Measurements from ENCODE around the gene CCDC57.

Gene CCDC57

GRCh38 chr17:82098939-82099763 lies 113.5 kb downstream of the CCDC57 start:
- Histone ChIP-seq H3K27ac (peak overlapping the region; percentile 70 to 100), H3K4me3 (peak overlapping the region; percentile 93)
- TF ChIP-seq, protein P1, sequence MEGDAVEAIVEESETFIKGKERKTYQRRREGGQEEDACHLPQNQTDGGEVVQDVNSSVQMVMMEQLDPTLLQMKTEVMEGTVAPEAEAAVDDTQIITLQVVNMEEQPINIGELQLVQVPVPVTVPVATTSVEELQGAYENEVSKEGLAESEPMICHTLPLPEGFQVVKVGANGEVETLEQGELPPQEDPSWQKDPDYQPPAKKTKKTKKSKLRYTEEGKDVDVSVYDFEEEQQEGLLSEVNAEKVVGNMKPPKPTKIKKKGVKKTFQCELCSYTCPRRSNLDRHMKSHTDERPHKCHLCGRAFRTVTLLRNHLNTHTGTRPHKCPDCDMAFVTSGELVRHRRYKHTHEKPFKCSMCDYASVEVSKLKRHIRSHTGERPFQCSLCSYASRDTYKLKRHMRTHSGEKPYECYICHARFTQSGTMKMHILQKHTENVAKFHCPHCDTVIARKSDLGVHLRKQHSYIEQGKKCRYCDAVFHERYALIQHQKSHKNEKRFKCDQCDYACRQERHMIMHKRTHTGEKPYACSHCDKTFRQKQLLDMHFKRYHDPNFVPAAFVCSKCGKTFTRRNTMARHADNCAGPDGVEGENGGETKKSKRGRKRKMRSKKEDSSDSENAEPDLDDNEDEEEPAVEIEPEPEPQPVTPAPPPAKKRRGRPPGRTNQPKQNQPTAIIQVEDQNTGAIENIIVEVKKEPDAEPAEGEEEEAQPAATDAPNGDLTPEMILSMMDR (IDR thresholded peaks at IDR 0.05): no peak
- no peak for DNase-seq (ENCODE audit: low spot score)

DNA sequence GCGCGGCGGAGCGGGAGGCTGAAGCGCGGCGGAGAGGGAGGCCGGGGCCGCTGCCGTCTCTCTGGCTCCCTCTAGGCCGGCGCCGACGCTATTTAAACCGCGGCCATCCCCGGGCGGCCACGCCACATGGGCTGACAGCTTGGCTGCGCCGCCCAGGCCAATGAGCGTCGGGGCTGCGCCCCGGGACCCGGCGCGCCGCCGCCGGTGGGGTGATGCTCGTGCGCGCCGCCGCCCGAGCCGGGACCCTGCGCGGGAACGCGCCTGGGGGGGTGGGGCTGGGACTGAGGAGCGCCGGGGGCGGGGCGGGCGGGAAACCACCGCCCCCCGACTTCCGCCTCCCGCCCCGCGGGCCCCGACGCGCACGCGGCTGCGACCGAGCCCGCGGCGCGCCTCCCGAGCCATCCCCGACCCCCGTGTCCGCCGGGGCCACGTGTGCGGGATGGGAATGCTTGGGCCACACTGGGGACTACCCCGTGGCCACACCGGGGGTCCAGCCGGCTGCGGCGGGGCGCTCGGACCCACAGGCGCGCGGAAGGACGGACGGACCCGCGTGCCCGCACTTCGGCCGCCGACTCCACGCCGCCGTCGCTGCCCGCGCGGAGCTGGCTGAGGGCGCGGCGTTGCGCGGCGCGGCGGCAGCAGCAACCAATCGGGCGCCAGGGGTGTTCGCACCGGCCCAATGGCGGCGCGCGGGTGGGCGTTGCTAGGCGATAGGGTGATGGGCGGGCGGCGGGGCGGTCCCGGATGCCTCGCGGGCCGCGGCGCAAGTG lies 114.3 kb downstream of the CCDC57 start, which contains the start of gene FASN:
TSS of gene FASN (minus strand) at position 68 of the 770 bp plus-strand sequence. CDS start 1,791 bp downstream, outside the sequence.
- TF ChIP-seq, protein P1 (IDR thresholded peaks at IDR 0.05): peak; percentile 19
- peak within 1 kb of the TSS; percentile 70 to 100 for H3K27ac ChIP-seq
- peak; percentile 93 for DNase-seq (ENCODE audit: low spot score)
- H3K4me3 ChIP-seq: peak within 1 kb of the TSS; percentile 93

- H3K4me3 ChIP-seq: peak overlapping the region; percentile 93
- TF ChIP-seq, protein P1 (IDR thresholded peaks at IDR 0.05): no peak
- peak overlapping the region; percentile 70 to 100 for H3K27ac ChIP-seq
- no peak for DNase-seq (ENCODE audit: low spot score)
Observed at GRCh38 chr17:82097919-82098168, 114.8 kb downstream of the CCDC57 start.

DNA sequence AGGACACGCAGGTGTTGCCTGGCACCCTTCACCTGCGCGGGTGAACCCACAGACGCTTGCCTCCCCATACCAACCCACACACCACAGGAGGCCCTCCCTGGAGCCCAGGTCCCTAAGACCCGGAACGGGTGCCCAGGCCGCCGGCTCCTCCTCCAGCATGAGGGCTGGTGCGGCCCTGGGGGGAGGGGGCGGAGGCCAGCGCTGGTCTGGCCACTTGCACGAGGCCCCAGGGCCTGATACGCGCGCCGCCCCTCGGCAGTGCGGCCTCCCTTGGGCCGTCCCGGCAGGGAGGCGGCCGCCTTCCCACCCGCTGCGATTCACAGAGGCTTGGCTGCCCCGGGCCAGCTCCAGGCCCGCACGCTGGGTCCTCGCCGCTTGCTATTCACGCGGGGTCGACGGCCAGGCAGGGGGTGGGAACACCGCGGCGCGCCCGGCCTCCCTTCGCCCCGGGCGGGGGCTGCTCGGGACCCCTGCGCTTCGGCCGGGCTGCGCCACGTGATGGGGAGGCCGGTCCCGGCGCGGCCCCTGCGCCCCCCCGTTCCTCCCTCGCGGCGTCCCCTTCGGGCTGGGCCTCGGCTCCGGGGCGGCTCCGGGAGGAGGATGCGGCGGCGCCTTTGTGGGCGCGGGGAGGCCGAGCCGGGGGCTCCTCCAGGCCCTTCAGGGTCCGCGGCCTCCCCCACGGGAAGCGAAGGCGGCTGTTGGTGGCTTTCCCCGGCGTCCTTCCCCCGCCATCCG lies 115.3 kb downstream of the CCDC57 start:
- DNase-seq (ENCODE audit: low spot score): no peak
- TF ChIP-seq, protein P1 (IDR thresholded peaks at IDR 0.05): no peak
- peak overlapping the region; percentile 70 to 100 for H3K27ac ChIP-seq
- peak overlapping the region; percentile 93 for H3K4me3 ChIP-seq

- TF ChIP-seq, protein P1 (IDR thresholded peaks at IDR 0.05): no peak
- peak overlapping the region; percentile 70 to 100 for H3K27ac ChIP-seq
- no peak for DNase-seq (ENCODE audit: low spot score)
Observed at GRCh38 chr17:82096709-82097183, 115.9 kb downstream of the CCDC57 start.

DNA sequence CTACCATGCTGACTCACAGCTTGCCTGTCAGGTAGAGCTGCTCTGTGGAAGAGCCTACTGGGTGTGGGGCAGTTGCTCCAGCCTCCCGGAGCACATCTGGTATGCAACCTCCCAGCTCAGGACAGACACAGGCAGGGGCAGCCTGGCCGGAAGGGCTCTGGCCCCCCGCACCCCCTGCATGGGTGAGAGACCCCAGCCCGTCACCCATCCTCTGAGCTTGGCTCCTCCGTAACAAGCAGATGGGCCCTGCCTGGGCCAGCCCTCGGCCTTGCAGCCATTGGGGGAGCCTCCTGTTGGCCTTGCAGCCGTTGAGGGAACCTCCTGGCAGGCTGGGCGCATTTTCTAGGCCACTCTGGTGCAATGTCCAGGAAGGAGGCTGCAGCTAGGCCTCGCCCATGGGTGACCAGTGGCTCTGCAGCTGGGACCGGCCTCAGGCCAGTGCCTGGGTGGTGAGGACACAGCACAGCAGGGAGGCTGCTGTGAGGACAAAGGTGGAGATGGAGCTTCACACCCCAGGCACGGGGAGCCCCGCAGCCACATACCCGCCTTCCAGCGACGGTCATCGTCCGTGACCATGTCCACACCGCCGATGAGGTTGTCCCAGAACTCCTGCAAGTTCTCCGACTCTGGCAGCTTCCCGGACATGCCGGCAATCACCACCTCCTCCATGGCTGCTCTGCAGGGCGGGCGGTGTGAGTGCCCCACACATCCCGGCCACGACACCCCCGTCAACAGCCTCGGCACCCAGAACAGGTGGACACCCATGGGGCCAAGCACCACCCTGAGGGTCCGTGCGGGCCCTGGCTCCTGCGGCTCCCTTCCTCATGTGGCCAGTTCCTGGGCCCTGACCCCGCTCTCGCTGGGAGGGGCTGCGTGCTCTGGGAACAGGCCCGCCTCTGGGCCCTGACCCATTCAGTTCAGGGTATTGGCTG lies 116.6 kb downstream of the CCDC57 start:
- no peak overlapping the region for H3K27ac ChIP-seq
- TF ChIP-seq, protein P1 (IDR thresholded peaks at IDR 0.05): no peak
- peak overlapping the region; percentile 93 for H3K4me3 ChIP-seq
- no peak for DNase-seq (ENCODE audit: low spot score)

More at GRCh38 chr17:82096709-82097183, 115.9 kb downstream of the CCDC57 start:
- peak overlapping the region; percentile 93 for H3K4me3 ChIP-seq

Data from coronary artery (tissue), 2 donors.